CD4-positive, alpha-beta memory T cell (primary cell): ENCODE measurements around the gene APOL2. TPM values are rescaled to one million over a fixed set of nuclear protein-coding genes. Genes with fewer than 3 reads are reported as not detected.

Experiments used
- CTCF ChIA-PET: fragments of 350-600 bp; sonication (Branson Sonifier 250); formaldehyde crosslinking; loops from one replicate; lab custom pipeline; 2021; ENCODE audit warnings: inconsistent platforms; ENCODE audit not compliant: partially characterized antibody; lab: Charles Lee
- POLR2A ChIA-PET: fragments of 350-600 bp; sonication (Branson Sonifier 250); formaldehyde crosslinking; loops from one replicate; lab custom pipeline; 2021; ENCODE audit not compliant: partially characterized antibody; lab: Charles Lee
- DNase-seq, 5 donors: peaks; one replicate each; pipeline versions ENCODE4 v3.0.0 to v3.0.0-alpha.2; 2020 to 2022; ENCODE audit warnings: mixed read lengths in 1 of 5
- H3K27ac ChIP-seq: one replicate; pipeline ENCODE4 v1.7.0; 2013; ENCODE audit warnings: low read depth, low read length
- H3K27me3 ChIP-seq: 2 replicates; pipeline ENCODE4 v1.7.0; 2013; ENCODE audit warnings: mild to moderate bottlenecking, low read length, moderate library complexity; ENCODE audit not compliant: insufficient read depth
- H3K36me3 ChIP-seq: 2 replicates; pipeline ENCODE4 v1.7.0; 2013; ENCODE audit warnings: mild to moderate bottlenecking, low read length, moderate library complexity; ENCODE audit not compliant: insufficient read depth
- H3K4me1 ChIP-seq: 2 replicates; pipeline ENCODE4 v1.7.0; 2013; ENCODE audit warnings: mild to moderate bottlenecking, low read length, moderate library complexity; ENCODE audit not compliant: insufficient read depth
- H3K4me3 ChIP-seq, 2 donors: one replicate each; pipeline ENCODE4 v1.7.0; 2013; ENCODE audit warnings: low read length in 2 of 2, mild to moderate bottlenecking in 1 of 2
- H3K9me3 ChIP-seq, 2 donors: one replicate each; pipeline ENCODE4 v1.7.0; 2013; ENCODE audit warnings: low read length in 2 of 2, control low read depth in 1 of 2; ENCODE audit not compliant: control insufficient read depth in 1 of 2
- H3K27ac Mint-ChIP-seq, 7 donors: one replicate each; pipeline ENCODE4 v1.8.0; 2020 to 2021; ENCODE audit warnings: mixed read lengths in 7 of 7, mild to moderate bottlenecking in 6 of 7, inconsistent platforms in 3 of 7, moderate library complexity in 3 of 7
- H3K27me3 Mint-ChIP-seq, 2 donors: one replicate each; pipeline ENCODE4 v1.8.0; 2020 to 2021; ENCODE audit warnings: mixed read lengths in 2 of 2
- H3K36me3 Mint-ChIP-seq, 2 donors: one replicate each; pipeline ENCODE4 v1.8.0; 2020 to 2021; ENCODE audit warnings: mixed read lengths in 2 of 2, inconsistent platforms in 1 of 2, mild to moderate bottlenecking in 1 of 2
- H3K4me1 Mint-ChIP-seq, 4 donors: one replicate each; pipeline ENCODE4 v1.8.0; 2020 to 2021; ENCODE audit warnings: mixed read lengths in 4 of 4, mild to moderate bottlenecking in 1 of 4
- H3K4me3 Mint-ChIP-seq, 8 donors: one replicate each; pipeline ENCODE4 v1.8.0; 2020 to 2021; ENCODE audit warnings: mixed read lengths in 8 of 8, mild to moderate bottlenecking in 7 of 8, moderate library complexity in 6 of 8, inconsistent platforms in 3 of 8
- H3K9me3 Mint-ChIP-seq, 8 donors: one replicate each; pipeline ENCODE4 v1.8.0; 2020 to 2021; ENCODE audit warnings: mixed read lengths in 8 of 8, mild to moderate bottlenecking in 5 of 8, inconsistent platforms in 3 of 8, moderate library complexity in 1 of 8
- intact Hi-C: fragments of 100-400 bp; cut with micrococcal nuclease; formaldehyde crosslinking; loops from one replicate; pipeline ENCODE4 v1.15.1; 2023
- polyA plus RNA-seq, 2 donors: library from polyadenylated mRNA; unstranded; fragments of 300-500 nt; fragmentation: Illumina TruSeq; gene quantifications; one replicate each; pipeline ENCODE4 v1.2.3, GENCODE V29; 2021
- total RNA-seq, 2 experiments: library from RNA; stranded (reverse); gene quantifications; one replicate each; pipeline ENCODE4 v1.2.3, GENCODE V29; 2021

The APOL2 gene
- total RNA-seq (100 to 1,000 TPM in 1 of 2 experiments, 10 to 100 TPM in 1; 96.4 to 103 TPM), polyA plus RNA-seq (10 to 100 TPM; 24.4 to 27.0 TPM)

GRCh38 chr22:36239401-36240171 lies at the start of gene APOL2:
Gene APOL2, minus strand, starts transcription at chr22:36239527. Its CDS starts 6,365 bp downstream, at chr22:36233162.
- intact Hi-C loops = loop anchor here (1.0 to 5.0 kb wide), 4 partner anchors 14 to 248 kb away; partner anchors contain the start of gene APOL1
- DNase-seq = peak; percentile 75 to 94 (median 85)
- POLR2A ChIA-PET = interaction anchor here (0.7 to 4.5 kb wide), 20 partner anchors 14 to 290 kb away, joined by 3 to 44 read pairs (median 5); partner anchors contain the start of genes APOL1, EIF3D, FOXRED2 and MYH9
- Mint-ChIP-seq H3K4me3 (peak within 1 kb of the TSS; percentile 96 to 100 (median 99)), H3K9me3 (peaks cover 0 to 12% (median 4%) of the 10 kb centered on the region in 8 donors), H3K27me3 (no peaks in the 10 kb centered on the region), H3K4me1 (peaks cover 39 to 55% (median 47%) of the 10 kb centered on the region in 4 donors), H3K36me3 (peaks cover 31 to 40% of the 10 kb centered on the region in 2 donors), H3K27ac (peak within 1 kb of the TSS; percentile 86 to 99 (median 97))
- peaks cover 21% of the 10 kb centered on the region for H3K36me3 ChIP-seq
- peak within 1 kb of the TSS; percentile 59 to 76 for H3K4me3 ChIP-seq
- peaks cover 42% of the 10 kb centered on the region for H3K4me1 ChIP-seq
- CTCF ChIA-PET = interaction anchor here (0.6 to 6.2 kb wide), 28 partner anchors 9 to 285 kb away, joined by 3 to 47 read pairs (median 5); partner anchors contain the start of genes APOL1 and APOL3
- H3K27ac ChIP-seq = peak within 1 kb of the TSS; percentile 81
- no peaks in the 10 kb centered on the region for H3K9me3 ChIP-seq
- H3K27me3 ChIP-seq = no peaks in the 10 kb centered on the region

GRCh38 chr22:36288571-36289405 lies 49.5 kb upstream of the APOL2 start:
- Mint-ChIP-seq H3K27me3 (no peaks in the 10 kb centered on the region), H3K36me3 (peaks cover 61 to 74% of the 10 kb centered on the region in 2 donors), H3K4me3 (peak overlapping the region in 7 of 8 donors; percentile 13 to 79 (median 36)), H3K27ac (peak overlapping the region; percentile 24 to 98 (median 78)), H3K9me3 (peaks cover 0 to 20% (median 0%) of the 10 kb centered on the region in 8 donors), H3K4me1 (peaks cover 31 to 67% (median 46%) of the 10 kb centered on the region in 4 donors)
- ChIA-PET POLR2A (interaction anchor here (0.9 to 2.5 kb wide), 10 partner anchors 8 to 98 kb away, joined by 3 to 11 read pairs (median 3); no protein-coding TSS in a partner anchor), CTCF (interaction anchor here (0.9 to 6.8 kb wide), 7 partner anchors 12 to 197 kb away, joined by 3 to 44 read pairs (median 4); partner anchors contain the start of gene APOL2)
- Histone ChIP-seq H3K9me3 (no peaks in the 10 kb centered on the region), H3K36me3 (peaks cover 80% of the 10 kb centered on the region), H3K27me3 (no peaks in the 10 kb centered on the region), H3K4me1 (peaks cover 64% of the 10 kb centered on the region), H3K4me3 (no peak overlapping the region), H3K27ac (peak overlapping the region; percentile 4)
- intact Hi-C loops = no loop called here
- no peak for DNase-seq

GRCh38 chr22:36287881-36288515 lies 48.7 kb upstream of the APOL2 start:
- ChIA-PET CTCF (interaction anchor here (1.1 to 6.8 kb wide), 4 partner anchors 11 to 198 kb away, joined by 3 to 44 read pairs (median 16); partner anchors contain the start of gene APOL2), POLR2A (interaction anchor here (1.0 to 2.5 kb wide), 8 partner anchors 7 to 89 kb away, joined by 3 to 11 read pairs (median 4); no protein-coding TSS in a partner anchor)
- Histone ChIP-seq H3K27ac (no peak overlapping the region), H3K4me3 (no peak overlapping the region), H3K4me1 (peaks cover 57% of the 10 kb centered on the region), H3K27me3 (no peaks in the 10 kb centered on the region), H3K36me3 (peaks cover 80% of the 10 kb centered on the region), H3K9me3 (no peaks in the 10 kb centered on the region)
- peak overlapping the region in 4 of 7 donors; percentile 15 to 95 (median 83) for H3K27ac Mint-ChIP-seq
- no peaks in the 10 kb centered on the region for H3K27me3 Mint-ChIP-seq
- H3K4me3 Mint-ChIP-seq = peak overlapping the region in 4 of 8 donors; percentile 31 to 73 (median 50)
- peaks cover 31 to 62% (median 46%) of the 10 kb centered on the region in 4 donors for H3K4me1 Mint-ChIP-seq
- H3K9me3 Mint-ChIP-seq = peaks cover 0 to 20% (median 0%) of the 10 kb centered on the region in 8 donors
- H3K36me3 Mint-ChIP-seq = peaks cover 64 to 75% of the 10 kb centered on the region in 2 donors
- DNase-seq = no peak
- intact Hi-C loops = no loop called here

GRCh38 chr22:36286096-36286957 lies 47.0 kb upstream of the APOL2 start:
- Histone ChIP-seq H3K36me3 (peaks cover 83% of the 10 kb centered on the region), H3K4me1 (peaks cover 42% of the 10 kb centered on the region), H3K9me3 (no peaks in the 10 kb centered on the region), H3K4me3 (no peak overlapping the region), H3K27me3 (no peaks in the 10 kb centered on the region), H3K27ac (peak overlapping the region; percentile 10)
- Mint-ChIP-seq H3K36me3 (peaks cover 59 to 75% of the 10 kb centered on the region in 2 donors), H3K27ac (peak overlapping the region; percentile 83 to 94 (median 89)), H3K27me3 (no peaks in the 10 kb centered on the region), H3K4me3 (peak overlapping the region in 5 of 8 donors; percentile 29 to 73 (median 46)), H3K4me1 (peaks cover 19 to 45% (median 33%) of the 10 kb centered on the region in 4 donors), H3K9me3 (peaks cover 0 to 17% (median 0%) of the 10 kb centered on the region in 8 donors)
- intact Hi-C loops = no loop called here
- POLR2A ChIA-PET = interaction anchor here (1.0 to 2.1 kb wide), 9 partner anchors 7 to 200 kb away, joined by 3 to 8 read pairs (median 4); partner anchors contain the start of genes APOL2 and TXN2
- DNase-seq = peak in 4 of 5 donors; percentile 56 to 68 (median 60)
- CTCF ChIA-PET = interaction anchor here (0.6 to 6.8 kb wide), 16 partner anchors 7 to 225 kb away, joined by 3 to 44 read pairs (median 4); partner anchors contain the start of genes APOL1 and APOL2

- no peaks in the 10 kb centered on the region for H3K9me3 ChIP-seq
- H3K27ac Mint-ChIP-seq = peak overlapping the region in 2 of 7 donors; percentile 42 to 88
- H3K27ac ChIP-seq = no peak overlapping the region
- no peaks in the 10 kb centered on the region for H3K27me3 ChIP-seq
- no peak overlapping the region for H3K4me3 ChIP-seq
- no peaks in the 10 kb centered on the region for H3K27me3 Mint-ChIP-seq
- H3K9me3 Mint-ChIP-seq = peaks cover 0 to 17% (median 0%) of the 10 kb centered on the region in 8 donors
- intact Hi-C loops = no loop called here
- CTCF ChIA-PET = interaction anchor here (1.0 to 6.8 kb wide), 8 partner anchors 8 to 201 kb away, joined by 3 to 44 read pairs (median 6); no protein-coding TSS in a partner anchor
- H3K4me1 ChIP-seq = peaks cover 42% of the 10 kb centered on the region
- H3K36me3 ChIP-seq = peaks cover 87% of the 10 kb centered on the region
- peaks cover 64 to 77% of the 10 kb centered on the region in 2 donors for H3K36me3 Mint-ChIP-seq
- H3K4me1 Mint-ChIP-seq = peaks cover 19 to 42% (median 30%) of the 10 kb centered on the region in 4 donors
- POLR2A ChIA-PET = interaction anchor here (1.3 to 2.1 kb wide), 7 partner anchors 11 to 201 kb away, joined by 4 to 8 read pairs (median 5); partner anchors contain the start of gene TXN2
- no peak for DNase-seq
- H3K4me3 Mint-ChIP-seq = no peak overlapping the region
These were observed 46.2 kb upstream of the APOL2 start for GRCh38 chr22:36285545-36285944.
